ENCODE measurements around the gene TRANK1. TPM values are rescaled to one million over a fixed set of nuclear protein-coding genes. Genes with fewer than 3 reads are reported as not detected.
"Not testable (repeated sequence)": the region's sequence is repeated elsewhere in the genome, so short reads cannot be mapped to it uniquely, and the experiment has no call there.

Gene TRANK1
- total RNA-seq, 1 donor from 2014 or later, result 5.9 TPM

- DNase-seq (ENCODE audit: low read depth in 2 of 2), result peak; percentile 43 to 74
These were observed 13.2 kb upstream of the TRANK1 start for GRCh38 chr3:36957862-36958686.

DNA sequence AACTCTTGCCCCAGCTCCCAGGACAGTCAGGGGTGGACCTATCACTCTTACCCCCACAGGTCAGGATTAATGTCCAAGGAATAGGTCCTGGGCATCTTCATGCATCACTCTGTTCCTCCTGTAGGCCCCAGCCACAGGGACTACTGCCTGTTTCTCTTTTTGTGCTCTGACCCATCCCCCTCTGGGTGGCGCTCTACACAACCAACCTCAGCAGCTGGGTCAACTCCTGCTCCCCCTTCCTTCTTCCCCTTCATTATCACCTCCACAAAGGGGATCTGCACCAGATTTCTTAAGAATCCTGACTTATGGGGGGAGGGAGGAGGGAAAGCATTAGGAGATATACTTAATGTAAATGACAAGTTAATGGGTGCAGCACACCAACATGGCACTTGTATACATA lies 12.2 kb upstream of the TRANK1 start:
- DNase-seq (ENCODE audit: low read depth in 2 of 2), result no peak

- DNase-seq (ENCODE audit: low read depth in 2 of 2), result no peak
These were observed 11.3 kb upstream of the TRANK1 start for GRCh38 chr3:36956155-36956554.

DNA sequence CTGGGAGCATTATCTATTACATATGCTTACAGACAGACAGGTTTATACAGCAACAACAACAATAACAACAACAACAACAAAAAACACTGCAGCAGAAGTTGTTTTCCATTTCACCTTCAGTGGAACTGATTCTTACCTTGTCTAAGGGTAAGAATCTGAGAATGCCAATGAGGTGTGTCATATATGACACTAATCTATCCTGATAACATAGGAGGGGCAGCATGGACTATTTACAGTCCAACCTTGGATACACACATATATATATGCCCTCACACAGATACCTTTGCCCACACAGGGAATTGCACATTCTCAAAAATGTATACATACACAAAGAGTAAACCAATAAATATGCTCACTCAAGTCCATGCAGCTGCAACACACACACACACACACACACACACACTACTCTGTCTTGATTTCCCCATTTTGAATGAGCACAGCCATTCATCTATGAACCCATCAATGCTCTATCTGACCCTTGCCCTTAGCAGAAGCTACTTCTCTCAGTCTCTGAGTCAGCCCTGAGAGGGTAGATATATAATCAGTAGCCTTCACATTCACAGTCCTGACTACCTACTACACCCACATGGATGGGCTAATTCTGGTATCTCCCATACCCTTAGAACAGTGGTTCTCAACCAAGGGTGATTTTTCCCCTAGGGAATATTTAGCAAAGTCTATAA lies 9.7 kb upstream of the TRANK1 start:
- no peak for DNase-seq (ENCODE audit: low read depth in 2 of 2)

GRCh38 chr3:36947814-36948213 lies 3.0 kb upstream of the TRANK1 start:
- DNase-seq (ENCODE audit: low read depth in 2 of 2), result not testable (repeated sequence)

DNA sequence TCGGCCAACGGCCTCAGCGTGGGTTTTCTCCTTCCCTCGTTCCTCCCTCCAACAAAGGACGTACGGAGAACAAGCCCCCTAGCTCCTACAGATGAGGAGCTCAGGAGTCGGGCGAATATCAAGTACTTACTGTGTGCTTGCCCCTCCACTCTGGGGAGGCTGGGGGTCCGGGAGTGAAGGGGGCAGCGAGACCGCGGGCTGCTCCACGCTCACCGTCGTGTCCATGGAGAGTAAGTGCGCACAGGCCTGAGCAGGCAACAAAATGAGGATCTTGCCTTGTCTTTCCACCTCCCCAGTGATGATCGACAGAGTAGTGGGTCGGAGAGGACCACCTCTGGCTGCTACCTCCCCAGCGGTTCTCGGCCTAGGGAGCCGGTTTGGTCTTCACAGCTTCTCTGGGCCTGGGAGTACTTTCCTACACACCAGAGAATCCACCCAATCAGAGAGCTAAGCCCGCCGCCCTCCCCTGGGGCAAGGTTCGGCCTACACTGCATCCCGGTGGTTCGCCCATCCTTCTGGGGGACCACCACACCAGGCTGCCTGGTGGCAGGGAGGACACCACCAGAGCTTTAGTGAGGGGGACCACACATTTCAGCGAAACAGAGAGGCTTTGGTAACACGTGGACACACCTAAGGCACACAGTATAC lies 603 bp upstream of the TRANK1 start:
- DNase-seq (ENCODE audit: low read depth in 2 of 2), result no peak

DNA sequence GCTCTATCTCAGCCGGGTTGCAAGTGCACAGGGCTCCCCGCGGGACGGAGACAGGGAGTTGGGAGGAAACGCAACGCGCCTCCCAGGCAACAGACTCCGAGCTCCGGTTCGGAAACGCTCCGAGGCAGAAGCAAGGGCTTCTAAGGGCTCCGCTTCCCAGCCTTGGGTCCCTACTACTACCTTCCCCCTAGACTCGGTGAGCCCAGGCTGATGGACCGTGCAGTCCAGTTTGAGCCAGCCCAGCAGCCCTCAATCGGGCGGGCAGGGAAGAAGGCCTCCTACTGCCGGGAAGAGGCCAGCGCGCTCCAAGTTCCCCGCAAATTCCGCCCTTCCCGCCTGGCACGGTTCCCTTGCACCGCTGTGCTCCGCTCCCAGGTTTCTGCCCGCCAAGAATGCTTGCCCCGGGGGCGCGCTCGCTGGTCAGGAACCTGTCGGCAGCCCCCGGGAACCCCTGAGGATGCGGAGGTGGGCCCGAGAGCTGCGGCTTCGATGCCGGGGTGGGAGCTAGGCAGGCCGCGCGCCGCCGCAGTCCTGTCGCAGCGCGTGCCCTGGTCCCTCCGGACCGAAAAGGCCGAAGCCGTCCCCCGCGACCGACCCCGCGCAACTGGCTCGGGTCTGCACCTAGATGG lies 728 bp downstream of the TRANK1 start:
- DNase-seq (ENCODE audit: low read depth in 2 of 2), result peak in 1 of 2 donors; percentile 46

GRCh38 chr3:36943601-36944000 lies 1.3 kb downstream of the TRANK1 start:
- no peak for DNase-seq (ENCODE audit: low read depth in 2 of 2)

DNA sequence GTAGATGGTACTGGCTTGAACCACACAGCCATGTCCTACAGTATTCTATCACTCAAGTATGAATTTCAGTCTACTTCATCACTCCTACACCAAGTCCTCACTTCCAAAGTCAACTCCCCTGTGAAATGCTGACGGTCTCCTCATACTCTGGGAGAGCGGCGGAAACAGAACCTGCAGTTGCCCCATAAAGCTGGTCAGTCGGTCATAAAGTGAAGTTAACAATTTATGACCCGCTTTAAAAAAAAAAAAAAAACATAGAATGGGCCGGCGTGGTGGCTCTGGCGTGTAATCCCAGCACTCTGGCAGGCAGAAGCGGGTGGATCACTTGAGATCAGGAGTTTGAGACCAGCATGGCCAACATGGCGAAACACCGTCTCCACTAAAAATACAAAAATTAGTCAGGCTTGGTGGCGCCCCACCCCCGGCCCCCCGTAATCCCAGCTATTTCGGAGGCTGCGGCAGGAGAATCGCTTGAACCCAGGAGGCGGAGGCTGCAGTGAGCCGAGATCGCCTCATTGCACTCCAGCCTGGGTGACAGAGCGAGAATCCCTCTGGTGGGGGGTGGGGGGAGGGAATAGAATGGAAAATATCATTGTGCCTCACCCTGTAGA lies 2.1 kb downstream of the TRANK1 start:
- DNase-seq (ENCODE audit: low read depth in 2 of 2), result no peak

DNA sequence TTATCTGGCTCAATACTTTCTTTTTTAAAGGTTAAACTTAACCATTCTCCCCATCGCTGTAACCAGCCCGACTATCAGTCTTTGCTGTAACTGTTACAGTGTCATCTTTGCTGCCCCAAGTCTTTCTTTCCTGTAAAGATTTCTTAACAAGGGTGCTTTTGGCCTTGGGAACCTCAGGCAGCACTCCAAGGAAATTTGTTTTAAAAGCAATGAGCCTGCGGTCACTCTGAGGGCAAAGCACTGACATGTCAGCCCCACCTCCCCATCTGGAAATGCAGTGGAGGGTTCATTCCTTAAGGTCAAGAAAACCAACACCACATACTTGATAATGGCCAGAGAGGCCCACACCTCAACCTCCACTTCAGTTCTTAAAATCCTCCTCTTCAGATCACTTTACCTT lies 3.2 kb downstream of the TRANK1 start:
- DNase-seq (ENCODE audit: low read depth in 2 of 2), result no peak

DNA sequence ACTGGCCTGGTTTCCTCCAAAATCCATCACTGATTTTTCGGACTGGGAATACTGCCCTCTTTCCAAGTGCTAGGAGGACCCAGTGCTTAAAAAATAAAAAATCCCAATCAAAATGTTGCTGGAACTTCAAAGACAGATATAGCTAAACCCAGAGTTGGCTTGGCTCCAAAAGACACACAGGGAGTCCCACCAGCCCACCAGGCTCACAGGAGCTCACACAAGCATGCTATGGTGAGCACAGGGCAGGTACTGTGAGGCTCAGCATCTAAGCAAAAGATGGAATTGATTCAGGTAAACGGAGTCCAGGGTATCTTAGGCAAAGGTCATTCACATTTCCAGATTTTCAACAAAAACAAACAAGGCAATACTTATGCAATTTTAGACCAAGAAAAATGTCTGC lies 3.7 kb downstream of the TRANK1 start:
- DNase-seq (ENCODE audit: low read depth in 2 of 2), result no peak

- DNase-seq (ENCODE audit: low read depth in 2 of 2), result no peak
These were observed 7.4 kb downstream of the TRANK1 start for GRCh38 chr3:36937492-36937891.

DNA sequence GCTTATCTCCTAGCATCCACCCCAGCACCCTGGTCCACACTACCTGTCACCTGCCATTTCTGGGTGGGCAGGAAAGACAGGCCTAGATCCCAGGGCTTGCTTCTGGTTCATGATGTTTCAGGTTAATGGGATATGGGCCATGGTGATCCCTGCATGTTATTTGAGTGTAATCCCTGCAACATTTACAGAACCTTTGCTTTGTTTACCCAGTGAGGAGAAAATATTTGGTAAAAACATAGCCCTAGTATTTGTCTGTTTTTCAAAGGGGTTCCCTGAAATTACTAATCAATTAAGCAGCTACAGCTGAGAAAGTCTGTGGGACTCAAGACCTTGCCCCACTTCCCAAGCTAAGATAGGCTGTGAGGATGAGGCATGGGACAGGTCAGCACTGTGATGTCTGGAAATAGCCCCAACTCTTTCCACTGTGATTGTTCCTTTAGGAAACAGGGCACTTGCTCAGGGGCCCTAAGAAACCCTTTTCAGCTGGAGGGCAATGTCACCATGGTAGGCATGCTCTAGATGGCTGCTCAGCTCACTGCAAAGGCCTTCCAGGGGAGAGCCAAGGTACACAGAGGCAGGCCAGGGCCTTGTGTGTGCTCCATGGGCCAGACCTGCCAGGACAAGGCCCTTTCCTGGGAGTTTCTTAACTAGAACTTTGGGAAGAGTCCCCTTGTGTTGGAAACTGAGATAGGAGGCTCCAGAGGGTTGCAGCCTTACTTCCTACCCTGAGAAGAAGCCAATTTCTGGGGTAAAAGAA lies 11.1 kb downstream of the TRANK1 start:
- no peak for DNase-seq (ENCODE audit: low read depth in 2 of 2)

DNA sequence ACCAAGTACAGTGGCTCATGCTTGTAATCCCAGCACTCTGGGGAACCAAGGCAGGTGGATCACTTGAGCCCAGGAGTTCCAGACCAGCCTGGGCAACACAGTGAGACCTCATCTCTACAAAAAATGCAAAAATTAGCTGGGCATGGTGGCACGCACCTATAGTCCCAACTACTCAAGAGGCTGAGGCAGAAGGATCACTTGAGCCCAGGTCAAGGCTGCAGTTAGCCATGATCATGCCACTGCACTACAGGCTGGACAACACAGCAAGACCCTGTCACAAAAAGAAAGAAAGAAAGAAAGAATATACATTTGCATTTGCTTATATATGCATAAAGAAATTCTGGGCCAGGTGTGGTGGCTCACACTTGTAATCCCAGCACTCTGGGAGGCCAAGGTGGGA lies 13.4 kb downstream of the TRANK1 start:
- DNase-seq (ENCODE audit: low read depth in 2 of 2), result not testable (repeated sequence)

DNA sequence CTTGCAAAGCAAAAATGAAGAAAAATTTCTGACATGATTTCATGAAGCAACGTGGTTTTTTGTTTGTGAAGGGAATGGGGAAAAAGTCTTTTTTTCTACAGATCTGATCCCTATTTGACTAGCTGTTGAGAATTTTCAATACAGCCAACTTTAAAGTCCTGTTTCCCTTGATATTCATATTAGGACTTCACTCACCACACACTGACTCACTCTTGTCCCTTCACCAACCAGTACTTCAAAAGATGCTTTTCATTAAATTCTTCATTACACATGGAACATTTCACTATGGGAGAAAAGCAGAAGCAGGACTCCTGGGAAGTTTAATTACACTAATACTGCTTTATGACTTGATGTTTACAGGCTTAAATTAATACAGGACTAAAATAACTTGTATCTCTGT lies 16.6 kb downstream of the TRANK1 start:
- no peak for DNase-seq (ENCODE audit: low read depth in 2 of 2)

DNA sequence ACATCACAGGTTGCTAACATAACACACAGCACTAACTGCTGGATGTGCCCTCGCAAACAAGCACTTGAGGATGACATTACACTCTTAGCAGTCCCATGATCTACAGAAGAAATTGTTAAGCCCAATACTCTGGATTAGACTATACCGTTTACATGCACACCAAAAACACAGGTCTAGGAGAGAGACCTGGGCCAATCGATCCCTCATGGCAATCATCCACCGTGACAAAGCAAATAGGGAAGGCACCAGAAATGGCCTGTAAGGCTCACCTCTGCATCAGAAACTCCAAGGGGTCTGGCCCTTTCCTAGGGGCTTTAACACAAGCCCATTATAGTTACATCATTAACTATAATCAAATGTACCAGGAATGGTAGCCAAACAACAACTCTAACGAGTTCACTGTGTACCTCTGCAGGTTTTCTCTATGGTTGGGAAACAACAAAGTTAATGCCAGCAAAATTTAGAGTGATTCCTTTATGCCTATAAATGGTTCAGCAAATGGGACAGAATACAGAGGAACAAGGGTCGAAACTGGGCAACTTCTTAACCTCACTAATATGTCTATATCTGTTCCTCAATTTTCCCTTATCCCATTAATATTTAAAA lies 18.5 kb downstream of the TRANK1 start:
- no peak for DNase-seq (ENCODE audit: low read depth in 2 of 2)

DNA sequence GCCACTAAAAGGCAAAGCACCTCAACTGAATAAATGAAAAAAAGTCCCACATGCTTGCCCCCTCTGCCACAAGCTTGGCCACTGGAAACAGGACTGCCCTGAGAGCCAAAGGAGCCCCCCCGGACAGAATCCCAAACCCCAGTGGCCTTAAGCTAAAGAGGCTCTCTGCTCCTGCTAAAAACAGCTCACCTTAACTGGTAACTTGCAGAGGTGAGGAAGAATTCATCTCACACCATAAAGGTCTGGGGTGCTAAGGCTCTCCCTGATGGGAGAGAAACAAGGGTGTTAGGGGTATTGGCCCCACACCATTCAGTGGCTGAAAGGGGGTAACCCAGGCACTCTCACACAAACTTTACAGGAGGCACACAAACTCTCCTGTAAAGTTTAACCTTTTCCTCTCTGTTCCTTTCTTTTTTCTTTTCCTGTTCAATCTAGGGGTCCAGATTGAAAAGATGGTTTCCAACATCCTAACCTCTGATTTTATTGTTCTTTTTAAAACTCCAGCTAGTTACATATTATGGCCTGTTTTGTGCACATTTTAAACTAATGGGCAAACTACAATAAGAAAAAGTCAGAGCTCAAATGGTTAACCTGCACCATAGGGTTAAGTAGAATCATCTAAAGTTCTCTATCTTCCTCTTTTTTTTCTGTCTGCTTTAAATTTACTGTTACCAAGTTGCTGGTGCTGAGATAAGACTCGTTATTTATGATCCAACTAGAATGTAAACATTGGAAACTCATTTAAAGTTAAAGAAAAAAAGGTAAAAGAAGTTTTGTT lies 19.9 kb downstream of the TRANK1 start:
- DNase-seq (ENCODE audit: low read depth in 2 of 2), result no peak

GRCh38 chr3:36923981-36924743 lies 20.7 kb downstream of the TRANK1 start:
- DNase-seq (ENCODE audit: low read depth in 2 of 2), result no peak

DNA sequence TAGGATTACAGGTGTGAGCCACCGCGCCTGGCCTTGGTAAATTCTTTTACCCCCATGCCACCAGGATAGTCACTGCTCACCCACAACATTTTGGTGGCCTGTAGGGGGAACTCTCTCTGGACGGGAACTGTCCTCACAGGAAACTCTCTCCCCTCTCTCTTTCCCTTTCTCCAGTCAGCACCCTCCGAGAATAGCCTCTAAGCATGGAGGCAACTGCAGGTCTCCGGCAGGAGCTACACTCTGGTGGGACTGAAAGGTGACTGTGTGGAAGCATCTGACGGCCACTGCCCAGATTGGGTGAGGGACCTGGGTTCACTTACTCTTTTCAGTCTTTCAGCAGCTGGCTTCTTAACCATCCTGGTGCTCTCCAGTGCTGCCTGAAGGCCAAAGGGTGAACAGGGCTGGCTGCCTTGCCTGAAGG lies 21.3 kb downstream of the TRANK1 start:
- DNase-seq (ENCODE audit: low read depth in 2 of 2), result no peak
